Forelimb muscle (tissue), 1 donor: ENCODE measurements around the gene EIF4E2. TPM values are rescaled to one million over a fixed set of nuclear protein-coding genes. Genes with fewer than 3 reads are reported as not detected.
"Not testable (repeated sequence)": the region's sequence is repeated elsewhere in the genome, so short reads cannot be mapped to it uniquely, and the experiment has no call there.

Experiments
- DNase-seq: peaks from one replicate; pipeline ENCODE4 v3.0.0-alpha.2; 2013; ENCODE audit warnings: low read depth
- polyA plus RNA-seq: library from polyadenylated mRNA; unstranded; fragments of 120-200 nt; gene quantifications from one replicate; pipeline ENCODE4 v1.2.1, GENCODE V29; 2013; ENCODE audit not compliant: insufficient read length

The EIF4E2 gene
- polyA plus RNA-seq, 1 donor: 152 TPM

DNA sequence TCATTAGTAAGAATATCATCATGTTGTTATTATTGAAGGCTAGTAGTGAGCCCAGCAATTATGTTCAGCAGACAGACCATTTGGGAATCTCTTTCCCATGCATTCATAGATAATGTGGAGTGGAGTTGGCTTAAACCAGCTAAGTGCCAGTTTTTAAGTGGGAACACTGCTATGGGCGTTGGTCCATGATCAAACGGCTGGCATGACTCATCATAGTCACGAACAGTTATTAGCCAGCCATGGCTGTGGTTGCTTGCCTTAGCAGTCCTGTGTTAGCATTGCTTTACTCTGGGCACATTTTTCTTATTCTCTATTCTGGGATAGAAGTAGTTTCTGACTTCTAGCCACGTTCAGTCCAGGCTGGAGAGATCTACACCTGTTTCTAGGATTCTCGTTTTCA, 17.7 kb downstream of the EIF4E2 start:
- no peak for DNase-seq

DNA sequence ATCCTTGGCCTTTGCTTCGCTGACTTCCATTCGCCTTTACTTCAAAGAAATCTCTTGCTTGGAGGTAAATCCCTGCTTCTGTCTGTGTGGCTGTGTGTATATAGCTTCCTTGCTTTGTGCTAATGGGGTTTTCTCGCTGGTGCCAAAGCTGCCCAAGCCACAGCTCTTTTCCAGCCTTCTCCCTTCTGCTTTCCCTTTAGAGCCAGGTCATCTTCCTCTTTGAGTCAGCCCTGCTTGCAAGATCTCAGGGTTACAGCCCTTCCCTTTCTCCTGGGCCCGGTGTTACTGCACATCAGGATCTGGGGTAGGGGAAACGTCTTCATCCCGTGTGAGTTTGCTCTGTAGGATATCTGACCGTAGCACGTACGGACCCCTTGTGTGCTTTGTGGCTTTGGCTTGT, 19.1 kb downstream of the EIF4E2 start:
- no peak for DNase-seq

DNA sequence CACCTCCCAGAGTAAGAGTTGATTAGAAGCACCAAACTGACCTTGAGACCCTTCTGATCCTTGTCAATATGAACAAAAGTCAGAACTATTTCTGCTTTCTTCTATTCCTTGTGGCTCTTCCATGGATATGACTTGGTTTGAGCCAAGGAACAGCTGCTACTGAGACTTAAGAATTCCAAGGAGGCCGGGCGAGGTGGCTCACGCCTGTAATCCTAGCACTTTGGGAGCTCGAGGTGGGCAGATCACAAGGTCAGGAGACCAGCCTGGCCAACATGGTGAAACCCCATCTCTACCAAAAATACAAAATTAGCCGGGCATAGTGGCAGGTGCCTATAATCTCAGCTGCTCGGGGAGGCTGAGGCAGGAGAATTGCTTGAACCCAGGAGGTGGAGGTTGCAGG, 20.0 kb downstream of the EIF4E2 start:
- not testable (repeated sequence) for DNase-seq

DNA sequence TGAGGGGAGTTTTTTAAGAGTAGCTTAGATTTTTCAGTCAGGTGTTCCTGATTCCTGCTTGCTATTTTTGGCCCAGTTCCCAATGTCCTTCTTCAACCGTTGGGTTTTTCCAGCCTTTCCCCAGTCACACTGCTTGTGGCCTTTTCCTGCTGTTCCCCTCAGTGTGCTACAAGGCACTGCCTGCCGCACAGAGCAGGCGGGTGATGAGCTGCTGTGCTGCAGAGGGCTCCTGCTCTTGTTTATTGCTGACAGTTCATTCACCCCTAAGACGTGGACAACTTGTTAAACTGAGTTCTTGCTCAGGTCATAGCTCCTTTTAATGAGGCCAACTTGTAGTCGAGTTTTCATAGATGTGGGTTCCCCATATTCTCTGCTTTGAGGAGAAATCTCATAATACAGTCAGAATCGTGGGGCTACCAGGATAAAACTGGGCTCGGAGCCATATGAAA, 20.6 kb downstream of the EIF4E2 start:
- no peak for DNase-seq

DNA sequence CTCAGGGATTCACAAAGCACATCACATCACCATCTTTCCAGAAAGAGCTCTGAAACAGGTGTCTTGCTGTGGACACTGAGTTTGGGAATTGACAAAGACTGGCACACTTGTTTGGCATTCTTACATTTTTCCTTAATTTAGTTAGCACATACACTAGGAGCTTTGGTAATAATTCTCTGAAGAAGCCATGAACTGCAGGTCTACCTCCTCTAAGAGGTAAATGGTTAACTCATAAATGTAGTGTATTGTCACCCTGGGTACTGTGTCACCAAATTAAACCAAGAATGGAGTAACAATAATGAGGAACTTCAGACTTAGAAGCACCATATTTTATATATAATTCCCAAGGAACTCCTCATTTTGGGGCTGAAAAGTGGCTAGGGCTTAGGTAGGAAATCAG, 22.6 kb downstream of the EIF4E2 start:
- no peak for DNase-seq

DNA sequence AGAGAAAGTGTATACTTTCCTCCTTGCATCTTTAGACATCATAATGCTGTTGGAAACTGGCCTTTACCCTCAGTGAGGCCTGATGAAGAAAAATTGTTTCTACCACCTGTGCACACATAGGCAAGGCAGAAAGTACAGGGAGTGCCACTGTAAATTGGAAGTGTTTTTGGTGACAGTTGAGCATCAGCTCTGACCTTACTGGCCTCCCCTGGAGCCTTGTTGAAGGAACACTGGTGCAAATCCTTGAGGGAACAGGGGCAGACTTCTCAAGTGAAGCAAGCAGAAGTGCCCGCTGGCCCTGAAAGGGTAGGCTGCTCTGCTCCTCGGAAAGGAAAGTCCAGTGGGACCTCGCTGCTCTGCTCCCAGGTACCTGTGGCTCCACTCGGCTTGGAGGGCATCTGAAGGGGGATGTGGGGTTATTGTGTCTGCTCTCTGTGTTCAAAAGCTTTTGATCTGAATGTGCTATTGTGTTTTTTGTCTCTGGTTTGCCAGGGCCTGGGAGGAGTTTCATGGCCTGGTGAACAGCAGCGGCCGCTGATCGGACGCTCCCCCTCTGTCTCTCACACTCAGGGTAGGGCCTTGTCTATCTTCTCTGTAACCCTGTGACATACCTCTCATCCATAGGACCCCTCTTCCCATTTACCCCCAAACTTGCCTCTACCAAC, 23.4 kb downstream of the EIF4E2 start:
- no peak for DNase-seq

DNA sequence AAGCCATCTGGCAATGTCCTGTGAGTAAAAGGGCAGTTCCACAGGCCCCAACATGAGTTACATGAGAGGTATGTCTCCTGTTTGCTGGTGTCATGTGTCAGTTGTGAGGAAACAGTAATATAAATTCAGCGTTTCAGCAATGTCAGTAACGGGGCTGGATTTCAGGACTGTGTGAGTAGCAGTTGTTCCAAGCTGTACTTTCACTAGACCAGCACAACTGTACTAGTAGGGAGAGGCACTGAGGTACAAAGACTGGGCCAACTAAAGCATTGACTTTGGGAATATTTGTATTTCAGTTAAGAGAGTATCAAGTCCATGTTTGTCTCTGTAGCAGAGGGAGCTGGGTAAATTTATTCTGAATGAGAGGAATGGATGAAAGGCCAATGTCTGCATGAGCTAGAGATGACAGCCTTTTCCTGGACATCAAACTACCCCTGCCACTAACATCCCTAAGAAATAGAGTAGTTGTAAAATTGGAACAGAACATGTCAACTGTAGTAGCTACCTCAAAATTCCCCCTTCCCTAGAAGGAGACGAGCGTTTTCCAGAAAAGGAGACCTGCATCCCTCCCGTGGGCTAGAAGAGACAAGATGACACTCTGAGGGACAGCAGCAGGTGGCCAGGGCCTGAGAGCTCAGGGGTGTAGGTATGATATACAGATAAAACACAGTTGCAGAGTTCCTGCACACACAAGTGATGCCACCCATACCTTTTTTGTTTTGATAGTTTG, 24.4 kb downstream of the EIF4E2 start:
- DNase-seq: no peak

DNA sequence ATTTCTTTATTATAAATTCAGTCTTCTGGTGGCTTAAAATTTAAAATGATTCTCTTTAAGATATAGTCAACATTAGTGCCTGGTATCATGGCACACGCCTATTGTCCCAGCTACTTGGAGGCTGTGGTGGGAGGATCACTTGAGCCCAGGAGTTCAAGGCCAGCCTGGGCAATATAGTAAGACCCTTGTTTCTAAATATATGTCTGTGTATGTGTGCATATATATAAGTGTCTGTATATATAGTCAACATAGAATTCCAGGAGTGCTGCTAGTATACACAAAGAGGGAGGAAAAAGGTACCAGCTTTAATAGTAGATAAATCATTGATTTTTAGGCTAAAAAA, 24.9 kb downstream of the EIF4E2 start:
- no peak for DNase-seq

DNA sequence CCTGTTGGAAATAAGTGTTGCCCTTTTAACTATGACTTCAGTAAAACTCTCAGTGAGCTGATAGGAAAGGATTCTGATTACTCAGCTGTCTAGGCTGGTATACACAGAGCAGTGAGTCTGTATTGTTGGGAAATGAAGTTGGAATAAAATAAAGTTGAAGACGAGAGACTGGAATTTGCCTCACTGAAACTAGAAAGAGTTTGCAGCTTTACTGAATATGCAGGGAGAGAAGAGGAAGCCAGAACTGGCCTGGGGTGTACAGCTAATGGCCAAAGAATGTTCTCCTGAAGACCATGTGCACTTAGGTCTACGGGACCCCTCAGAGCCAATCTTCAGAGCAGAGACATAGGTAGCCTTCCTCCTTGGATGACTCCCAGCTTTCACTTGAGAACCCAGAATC, 26.5 kb downstream of the EIF4E2 start:
- DNase-seq: no peak

DNA sequence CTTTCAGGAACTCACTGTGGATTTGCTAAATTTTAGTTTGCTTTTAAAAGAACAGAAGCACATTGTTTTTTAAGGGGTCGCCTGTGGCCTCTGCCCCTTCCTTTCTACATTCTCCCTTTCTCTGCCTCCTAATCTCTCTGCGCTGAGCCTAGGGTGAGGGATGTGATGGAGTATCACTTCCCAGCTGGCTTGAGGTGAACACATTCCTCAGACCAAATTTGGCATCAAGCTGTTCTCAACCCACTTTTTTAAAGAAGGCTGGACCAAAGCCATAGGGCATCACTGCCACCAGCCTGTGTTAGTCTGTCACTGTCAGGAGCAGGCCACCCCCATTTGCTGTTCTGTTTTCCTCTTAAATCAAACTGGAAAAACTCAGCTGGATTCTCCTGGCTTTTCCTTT, 27.4 kb downstream of the EIF4E2 start:
- no peak for DNase-seq

DNA sequence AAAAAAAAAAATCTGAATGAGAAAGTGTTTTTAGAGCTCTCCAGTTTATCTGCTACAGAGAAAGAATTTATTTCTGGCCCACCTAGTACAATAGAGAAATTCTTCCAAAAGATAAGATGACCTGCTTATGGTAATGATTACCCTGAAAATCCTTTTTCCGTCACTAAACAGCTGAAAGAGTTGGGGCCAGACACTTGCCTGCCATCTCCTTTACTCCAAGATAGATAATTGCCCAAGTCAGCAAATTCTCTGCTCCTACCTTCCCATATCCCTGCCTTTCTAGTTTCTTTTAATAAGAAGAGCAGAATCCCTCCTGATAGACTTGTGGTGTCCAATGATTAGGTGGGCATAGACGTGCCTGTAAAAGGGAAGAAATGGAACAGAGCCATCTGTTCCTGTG, 28.1 kb downstream of the EIF4E2 start:
- DNase-seq: no peak

DNA sequence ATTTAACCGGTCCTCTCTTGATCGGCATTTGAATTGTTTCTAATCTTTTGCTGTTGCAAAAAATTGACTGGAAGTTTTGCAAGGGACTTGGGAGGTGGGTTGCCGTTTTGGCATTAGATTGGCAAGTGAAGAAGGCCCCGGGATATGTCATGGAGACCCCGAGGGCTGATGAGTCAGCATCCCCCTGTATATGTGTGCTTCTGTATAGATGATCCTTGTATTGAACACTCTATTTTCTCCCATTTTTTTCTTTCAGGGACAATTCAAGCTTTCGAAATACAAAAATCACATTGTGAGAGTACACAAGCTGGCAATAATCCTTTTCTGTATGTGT, 30.1 kb downstream of the EIF4E2 start:
- DNase-seq: no peak

DNA sequence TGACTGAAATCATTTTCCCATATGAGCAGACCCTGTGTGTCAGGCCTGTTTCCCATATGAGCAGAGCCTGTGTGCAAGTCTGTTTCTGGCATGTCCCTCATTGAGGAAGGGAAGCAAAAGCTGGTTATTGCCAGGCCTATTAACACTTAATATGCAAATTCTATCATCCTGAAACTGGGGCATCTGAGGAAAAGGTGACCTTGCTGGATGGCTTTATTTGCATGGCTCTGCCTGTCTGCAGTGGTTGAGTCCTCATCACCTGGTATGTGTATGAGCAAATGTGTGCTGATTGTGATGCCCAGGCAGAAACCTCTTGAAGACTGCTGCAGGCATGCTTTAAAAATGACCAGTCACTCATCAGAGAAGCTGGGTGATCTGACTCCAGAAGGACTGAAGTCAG, 31.2 kb downstream of the EIF4E2 start:
- DNase-seq: no peak

DNA sequence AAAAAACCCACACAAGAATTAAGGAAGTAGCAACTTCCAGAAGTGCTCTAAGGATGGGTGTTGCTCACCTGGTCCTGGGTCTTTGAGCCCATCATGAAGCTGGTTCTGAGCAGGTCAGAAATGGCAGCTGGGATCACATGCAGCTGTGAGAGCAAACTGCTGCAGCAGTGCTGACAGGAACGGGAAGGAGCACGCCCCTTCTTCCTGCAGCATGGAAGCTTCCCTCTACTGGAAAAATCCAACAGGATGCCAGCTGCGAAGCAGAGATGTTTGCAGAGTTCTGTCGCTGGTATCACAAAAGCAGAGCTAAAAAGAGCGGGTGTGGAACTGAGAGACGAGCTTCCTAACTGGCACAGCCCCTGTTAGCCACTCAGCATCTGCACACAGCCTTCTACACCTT, 33.7 kb downstream of the EIF4E2 start:
- DNase-seq: no peak

DNA sequence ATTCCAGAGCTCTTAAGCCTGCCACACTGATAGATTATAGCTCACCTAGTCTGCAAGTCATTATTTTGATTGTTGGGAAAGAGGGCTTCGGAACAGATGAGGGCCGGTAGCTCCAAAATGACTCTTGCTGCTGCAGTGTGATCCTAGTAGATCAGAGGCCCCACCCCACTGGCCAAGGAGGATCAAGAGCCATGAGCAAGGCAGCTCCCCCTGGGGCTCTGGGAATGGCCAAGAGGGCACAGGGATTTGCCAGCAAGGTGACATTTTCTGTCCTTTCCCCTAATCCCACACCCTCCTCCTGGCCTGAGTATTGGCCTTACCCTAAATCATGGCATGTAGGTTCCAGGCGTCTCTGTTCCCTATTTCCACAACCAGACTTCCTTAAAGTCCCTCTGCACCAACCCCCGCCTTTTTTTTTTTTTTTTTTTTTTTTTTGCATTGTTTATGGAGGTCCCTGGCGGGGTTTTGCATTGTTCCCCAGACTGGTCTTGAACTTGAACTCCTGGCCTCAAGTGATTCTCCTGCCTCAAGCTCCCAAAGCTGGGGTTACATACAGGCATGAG, 36.5 kb downstream of the EIF4E2 start:
- DNase-seq: no peak

DNA sequence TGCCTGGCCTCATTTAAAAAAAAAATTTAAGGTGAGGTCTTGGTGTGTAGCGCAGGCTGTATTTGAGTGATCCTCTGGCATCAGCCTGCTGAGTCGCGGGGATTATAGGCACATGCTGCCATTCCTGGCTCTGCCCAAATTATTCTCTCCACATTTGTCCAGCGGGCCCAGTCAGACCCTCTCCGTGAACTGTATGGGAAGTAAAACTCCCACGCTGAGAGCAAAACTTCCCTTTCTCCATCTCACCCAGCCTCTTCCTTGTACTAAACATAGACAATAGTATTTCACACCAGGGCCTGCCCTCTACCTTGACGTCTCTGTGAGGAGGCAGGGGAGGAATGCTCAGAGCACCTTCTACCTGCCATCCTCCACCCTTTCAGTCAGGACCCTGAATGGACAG, 37.0 kb downstream of the EIF4E2 start:
- DNase-seq: no peak

DNA sequence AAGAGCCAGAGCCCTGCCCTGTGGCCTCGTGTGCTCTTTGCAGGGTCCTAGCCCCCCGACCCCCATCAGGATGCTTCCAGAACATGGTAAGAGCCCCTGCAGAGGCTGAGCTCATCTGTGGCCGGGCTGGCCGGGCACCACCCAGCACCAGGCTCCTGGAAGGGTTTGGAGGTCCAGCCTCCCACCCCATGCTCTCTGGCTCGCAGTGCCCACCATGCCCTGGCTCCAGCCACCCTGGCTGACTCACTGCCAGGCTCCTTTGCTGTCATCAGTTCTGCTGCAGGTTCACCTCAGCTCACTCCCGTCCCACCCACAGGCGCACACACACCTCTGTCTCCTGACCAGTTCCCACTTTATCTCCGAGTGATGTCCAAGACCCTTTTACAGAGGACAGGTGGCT, 37.5 kb downstream of the EIF4E2 start:
- DNase-seq: no peak

DNA sequence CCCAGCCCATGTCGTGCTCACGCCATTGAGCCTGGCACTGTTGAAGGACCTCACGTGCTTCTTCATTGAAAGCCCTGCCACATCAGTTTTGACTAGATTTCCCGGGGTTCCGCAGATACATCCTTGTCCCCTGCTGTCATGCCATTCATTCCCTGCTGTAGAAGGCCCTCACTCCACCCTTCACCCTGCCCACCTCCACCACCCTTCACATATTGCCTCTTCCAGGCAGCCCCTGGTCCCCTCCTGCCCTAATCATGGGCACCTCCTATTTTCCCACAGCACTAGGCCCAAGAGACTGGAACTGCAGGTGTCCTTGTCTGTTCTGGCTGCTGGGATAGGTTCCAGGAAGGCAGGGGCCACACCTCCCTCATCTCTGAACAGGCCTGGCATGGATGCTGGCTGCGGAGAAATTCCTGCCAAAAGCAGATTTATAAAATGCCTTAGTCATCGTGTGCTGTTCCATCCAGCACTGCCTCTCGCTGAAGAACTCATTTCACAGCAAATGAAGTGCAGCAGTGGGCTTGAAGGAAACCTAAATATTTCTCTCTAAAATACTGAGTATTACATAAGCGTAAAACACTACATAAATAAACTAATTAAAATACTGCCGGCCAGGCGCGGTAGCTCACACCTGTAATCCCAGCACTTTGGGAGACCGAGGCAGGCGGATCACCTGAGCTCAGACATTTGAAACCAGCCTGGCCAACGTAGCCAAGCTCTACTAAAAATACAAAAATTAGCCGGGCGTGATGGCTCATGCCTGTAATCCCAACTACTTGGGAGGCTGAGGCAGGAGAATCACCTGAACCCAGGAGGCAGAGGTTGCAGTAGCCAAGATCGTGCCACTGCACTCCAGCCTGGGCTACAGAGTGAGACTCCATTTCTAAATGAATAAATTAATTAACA, 38.4 kb downstream of the EIF4E2 start:
- no peak for DNase-seq

DNA sequence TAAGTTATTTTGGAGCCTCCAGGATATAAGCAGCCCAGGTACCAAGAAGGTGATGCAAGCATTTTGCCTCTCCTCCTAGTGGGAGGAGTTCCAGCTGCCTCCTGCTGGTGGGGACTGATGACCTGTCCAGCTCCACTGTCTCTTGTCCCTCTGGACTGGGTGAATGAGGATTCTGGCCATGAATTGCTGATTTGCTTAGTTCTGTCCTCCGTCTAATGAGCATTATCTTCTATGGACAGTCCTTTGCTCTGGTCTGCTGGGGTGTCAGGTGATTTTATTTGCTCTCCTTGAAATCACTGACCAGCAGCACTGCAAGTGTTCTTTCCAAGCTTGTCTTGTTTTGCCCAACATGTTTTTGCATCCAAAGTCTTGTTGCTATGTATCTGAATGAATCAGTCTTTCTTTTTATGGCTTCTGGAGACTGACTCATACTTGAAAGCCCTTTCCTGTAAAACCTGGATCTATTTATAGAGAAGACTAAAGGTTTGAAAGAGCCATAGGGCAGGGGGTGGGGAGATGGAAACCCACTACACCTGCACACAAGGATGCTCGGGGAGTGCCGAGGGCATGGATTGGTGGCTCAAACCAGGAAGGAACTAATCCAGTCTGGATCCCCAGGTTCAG, 42.4 kb downstream of the EIF4E2 start:
- no peak for DNase-seq

DNA sequence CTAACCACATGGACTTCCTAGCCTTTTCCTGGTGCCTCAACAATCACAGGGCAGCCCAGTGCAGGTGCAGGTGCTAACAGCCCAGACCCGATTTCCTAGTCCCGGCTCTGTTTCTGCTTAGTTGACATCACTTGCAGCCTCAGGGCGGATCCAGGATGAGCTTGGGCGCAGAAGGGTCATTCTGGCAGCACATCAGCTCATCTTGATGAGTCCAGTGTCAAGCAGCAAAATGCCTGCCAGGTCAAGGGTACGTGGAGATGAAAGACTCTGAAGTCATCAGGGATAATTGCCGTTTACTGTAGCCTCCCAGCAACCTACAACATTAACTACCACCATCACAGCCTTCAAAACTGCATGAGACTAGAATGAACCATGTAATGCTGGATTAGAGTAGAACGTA, 43.5 kb downstream of the EIF4E2 start:
- no peak for DNase-seq

DNA sequence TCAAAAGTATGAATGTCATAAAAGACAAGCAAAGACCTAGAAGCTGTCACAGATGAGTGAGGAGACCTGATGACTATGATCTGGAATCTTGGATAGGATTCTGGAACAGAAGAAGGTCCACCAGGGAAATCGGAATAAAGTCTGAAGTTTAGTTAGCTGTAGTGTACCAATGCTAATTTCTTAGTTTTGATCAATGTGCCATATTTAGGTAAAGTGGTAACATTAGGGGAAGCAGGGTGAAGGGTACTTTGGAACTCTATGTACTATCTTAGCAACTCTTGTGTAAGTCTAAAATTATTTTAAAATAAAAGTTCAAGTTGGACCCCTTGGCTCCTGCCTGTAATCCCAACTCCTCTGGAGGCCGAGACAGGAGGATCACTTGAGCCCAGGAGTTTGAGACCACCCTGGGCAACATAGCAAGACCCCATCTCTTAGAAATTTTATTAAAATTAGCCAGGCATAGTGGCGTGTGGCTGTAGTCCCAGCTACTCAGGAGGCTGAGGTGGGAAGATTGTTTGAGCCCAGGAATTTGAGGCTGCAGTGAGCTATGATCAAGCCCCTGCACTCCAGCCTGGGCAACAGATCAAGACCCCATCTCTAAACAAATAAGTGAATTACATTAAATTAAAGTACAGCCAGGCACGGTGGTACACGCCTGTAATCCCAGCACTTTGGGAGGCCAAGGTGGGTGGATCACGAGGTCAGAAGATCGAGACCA, 47.0 kb downstream of the EIF4E2 start:
- no peak for DNase-seq
